A673 (cell line): ENCODE measurements around the gene SVOPL. TPM values are rescaled to one million over a fixed set of nuclear protein-coding genes. Genes with fewer than 3 reads are reported as not detected.

Source experiments
- BruUV-seq: library from RNA; stranded (reverse); fragments of 400-500 nt; replicated peaks from 2 replicates; lab custom pipeline; 2021; lab: Mats Ljungman, UMichigan
- CTCF ChIA-PET: fragments of 300-600 bp; sonication (Branson Sonifier 250); formaldehyde crosslinking; loops from one replicate; lab custom pipeline; 2022; ENCODE audit warnings: antibody characterized with exemption; lab: Charles Lee
- POLR2A ChIA-PET: fragments of 300-600 bp; sonication (Branson Sonifier 250); formaldehyde crosslinking; loops from one replicate; lab custom pipeline; 2022; ENCODE audit warnings: antibody characterized with exemption; ENCODE audit not compliant: low non-redundant PET; lab: Charles Lee
- DNase-seq: peaks from one replicate; pipeline ENCODE4 v3.0.0-alpha.2; 2015; ENCODE audit warnings: low spot score
- H3K27ac ChIP-seq: fragments of 200-600 bp; sonication (generic); 2 replicates; pipeline ENCODE4 v1.5.1; 2016; ENCODE audit warnings: mixed run types, low read depth, mild to moderate bottlenecking, mixed read lengths, antibody characterized with exemption, low read length; ENCODE audit not compliant: poor library complexity, severe bottlenecking
- H3K27me3 ChIP-seq: fragments of 200-600 bp; sonication (generic); replicated peaks from 2 replicates; pipeline ENCODE4 v1.6.1; 2017; ENCODE audit warnings: mixed run types, low read depth, mild to moderate bottlenecking, mixed read lengths, antibody characterized with exemption, low read length; ENCODE audit not compliant: insufficient read depth, poor library complexity
- H3K36me3 ChIP-seq: fragments of 200-600 bp; sonication (generic); 2 replicates; pipeline ENCODE4 v1.6.1; 2016; ENCODE audit warnings: mixed run types, mild to moderate bottlenecking, mixed read lengths, antibody characterized with exemption, low read length; ENCODE audit not compliant: insufficient read depth, poor library complexity, severe bottlenecking
- H3K4me1 ChIP-seq: fragments of 200-600 bp; sonication (generic); 2 replicates; pipeline ENCODE4 v1.6.1; 2017; ENCODE audit warnings: mixed run types, mild to moderate bottlenecking, mixed read lengths, antibody characterized with exemption, low read length; ENCODE audit not compliant: insufficient read depth, poor library complexity, severe bottlenecking
- H3K4me3 ChIP-seq: fragments of 200-600 bp; sonication (generic); 2 replicates; pipeline ENCODE4 v1.5.1; 2016; ENCODE audit warnings: low read depth, mixed run types, mild to moderate bottlenecking, mixed read lengths, low read length; ENCODE audit not compliant: poor library complexity, severe bottlenecking
- H3K9me3 ChIP-seq: fragments of 200-600 bp; sonication (generic); 2 replicates; pipeline ENCODE4 v1.6.1; 2016; ENCODE audit warnings: mixed run types, low read depth, mild to moderate bottlenecking, mixed read lengths, antibody characterized with exemption, low read length; ENCODE audit not compliant: poor library complexity, severe bottlenecking
- CTCF ChIP-seq: fragments of 300-800, 200-600 bp; sonication (generic); conservative IDR thresholded peaks from 2 replicates; pipeline ENCODE4 v1.5.1; 2017; ENCODE audit warnings: low read depth, mild to moderate bottlenecking, antibody characterized with exemption, low read length, moderate library complexity, mixed read lengths
- EZH2 ChIP-seq: fragments of 200-600 bp; sonication (generic); IDR thresholded peaks from 2 replicates; pipeline ENCODE4 v1.6.1; 2017; ENCODE audit warnings: borderline replicate concordance, low read depth, mild to moderate bottlenecking, mixed read lengths, antibody characterized with exemption, low read length; ENCODE audit not compliant: poor library complexity, severe bottlenecking
- intact Hi-C: fragments of 100-400 bp; cut with micrococcal nuclease; formaldehyde crosslinking; loops from one replicate; pipeline ENCODE4 v1.10.0; 2022; ENCODE audit not compliant: unreplicated experiment
- total RNA-seq: library from RNA; stranded (reverse); gene quantifications from 2 replicates; pipeline ENCODE4 v1.2.3, GENCODE V29; 2021

Gene SVOPL
- total RNA-seq, 1 experiment from 2014 or later = not detected

GRCh38 chr7:138545123-138545522 lies 156.0 kb downstream of the SVOPL start:
- H3K27ac ChIP-seq = no peak overlapping the region
- ChIA-PET POLR2A (no interaction called here), CTCF (no interaction called here)
- intact Hi-C loops = no loop called here
- DNase-seq = no peak
- no peaks in the 10 kb centered on the region for H3K4me1 ChIP-seq
- TF ChIP-seq CTCF (no peak), EZH2 (no peak)
- H3K9me3 ChIP-seq = no peaks in the 10 kb centered on the region
- no TSS peak for BruUV-seq
- H3K36me3 ChIP-seq = peaks cover 1% of the 10 kb centered on the region
- H3K4me3 ChIP-seq = no peak overlapping the region
- H3K27me3 ChIP-seq = no peaks in the 10 kb centered on the region

Other genes with a start within 250 kb of the SVOPL start
- 24.2 and 25.9 TPM in 2 replicates for gene TRIM24, start 241.1 kb downstream of the SVOPL start, total RNA-seq
- gene TMEM213, start 96.6 kb upstream of the SVOPL start, total RNA-seq = not detected in 2 replicates
- gene ATP6V0A4, start 96.8 kb upstream of the SVOPL start, total RNA-seq = not detected in 2 replicates